HT-29 (cell line): ENCODE results near the gene SLC38A6. TPM values are rescaled to one million over a fixed set of nuclear protein-coding genes. Genes with fewer than 3 reads are reported as not detected.

Experiments
- DNase-seq: peaks from one replicate; pipeline ENCODE4 v3.0.0-alpha.2; 2015; ENCODE audit warnings: low spot score
- total RNA-seq: library from RNA; depleted of rRNA; stranded (reverse); fragments of >200 nt; shearing (Covaris generic); gene quantifications from 2 replicates; pipeline ENCODE4 v1.2.3, GENCODE V29; 2014

The SLC38A6 gene
- total RNA-seq, 1 experiment from 2014 or later, result 2.1 TPM

- DNase-seq, result no peak
Observed at GRCh38 chr14:60977847-60978246, 3.2 kb upstream of the SLC38A6 start.

GRCh38 chr14:60981633-60982455 lies 799 bp downstream of the SLC38A6 start:
- peak; percentile 17 for DNase-seq

- DNase-seq, result no peak
Observed at GRCh38 chr14:60984196-60984595, 3.2 kb downstream of the SLC38A6 start.

- no peak for DNase-seq
Observed at GRCh38 chr14:60986500-60986899, 5.5 kb downstream of the SLC38A6 start.

GRCh38 chr14:60989599-60989998 lies 8.6 kb downstream of the SLC38A6 start:
- DNase-seq, result no peak

- DNase-seq, result no peak
Observed at GRCh38 chr14:60998617-60999016, 17.6 kb downstream of the SLC38A6 start.

- DNase-seq, result no peak
Observed at GRCh38 chr14:60999536-60999935, 18.5 kb downstream of the SLC38A6 start.

- DNase-seq, result no peak
Observed at GRCh38 chr14:61003571-61003970, 22.5 kb downstream of the SLC38A6 start.

GRCh38 chr14:61019537-61019936 lies 38.5 kb downstream of the SLC38A6 start:
- no peak for DNase-seq

- peak; percentile 60 for DNase-seq
Observed at GRCh38 chr14:61025251-61026223, 44.5 kb downstream of the SLC38A6 start.

- DNase-seq, result no peak
Observed at GRCh38 chr14:61026526-61026925, 45.5 kb downstream of the SLC38A6 start.

- no peak for DNase-seq
Observed at GRCh38 chr14:61031026-61031425, 50.0 kb downstream of the SLC38A6 start.

- DNase-seq, result no peak
Observed at GRCh38 chr14:61033054-61033453, 52.0 kb downstream of the SLC38A6 start.

- no peak for DNase-seq
Observed at GRCh38 chr14:61033855-61034254, 52.8 kb downstream of the SLC38A6 start.

- no peak for DNase-seq
Observed at GRCh38 chr14:61034416-61035120, 53.5 kb downstream of the SLC38A6 start.

GRCh38 chr14:61037215-61037614 lies 56.2 kb downstream of the SLC38A6 start:
- no peak for DNase-seq

GRCh38 chr14:61041704-61042103 lies 60.7 kb downstream of the SLC38A6 start:
- DNase-seq, result no peak

- DNase-seq, result no peak
Observed at GRCh38 chr14:61042220-61042619, 61.2 kb downstream of the SLC38A6 start.

- no peak for DNase-seq
Observed at GRCh38 chr14:61043506-61043905, 62.5 kb downstream of the SLC38A6 start.

- no peak for DNase-seq
Observed at GRCh38 chr14:61047021-61047420, 66.0 kb downstream of the SLC38A6 start.

GRCh38 chr14:61048640-61049039 lies 67.6 kb downstream of the SLC38A6 start:
- no peak for DNase-seq

GRCh38 chr14:61050417-61050816 lies 69.4 kb downstream of the SLC38A6 start:
- DNase-seq, result no peak
